Muscle layer of colon (tissue), 2 donors: ENCODE data around the gene PCK2.

Source experiments
- H3K27ac ChIP-seq: one replicate; pipeline ENCODE4 v1.7.0; 2013; ENCODE audit warnings: low read depth, mild to moderate bottlenecking, low read length, moderate library complexity
- H3K27me3 ChIP-seq, 2 donors: one replicate each; pipeline ENCODE4 v1.7.0; 2013; ENCODE audit warnings: low read length in 2 of 2, mild to moderate bottlenecking in 2 of 2; ENCODE audit not compliant: insufficient read depth in 2 of 2, control insufficient read depth in 1 of 2
- H3K36me3 ChIP-seq: one replicate; pipeline ENCODE4 v1.7.0; 2013; ENCODE audit warnings: mild to moderate bottlenecking, low read length; ENCODE audit not compliant: insufficient read depth
- H3K4me1 ChIP-seq: one replicate; pipeline ENCODE4 v1.7.0; 2013; ENCODE audit warnings: mild to moderate bottlenecking, low read length; ENCODE audit not compliant: insufficient read depth
- H3K4me3 ChIP-seq, 2 donors: one replicate each; pipeline ENCODE4 v1.7.0; 2013; ENCODE audit warnings: low read length in 2 of 2, low read depth in 1 of 2, mild to moderate bottlenecking in 1 of 2, moderate library complexity in 1 of 2
- H3K9ac ChIP-seq: one replicate; pipeline ENCODE4 v1.7.0; 2013; ENCODE audit warnings: low read length
- H3K9me3 ChIP-seq: one replicate; pipeline ENCODE4 v1.7.0; 2013; ENCODE audit warnings: mild to moderate bottlenecking, low read length
- donor health status: abdominal sarcoma.
- donor health status: Adenocarcinoma of cecum.

PCK2 gene

DNA sequence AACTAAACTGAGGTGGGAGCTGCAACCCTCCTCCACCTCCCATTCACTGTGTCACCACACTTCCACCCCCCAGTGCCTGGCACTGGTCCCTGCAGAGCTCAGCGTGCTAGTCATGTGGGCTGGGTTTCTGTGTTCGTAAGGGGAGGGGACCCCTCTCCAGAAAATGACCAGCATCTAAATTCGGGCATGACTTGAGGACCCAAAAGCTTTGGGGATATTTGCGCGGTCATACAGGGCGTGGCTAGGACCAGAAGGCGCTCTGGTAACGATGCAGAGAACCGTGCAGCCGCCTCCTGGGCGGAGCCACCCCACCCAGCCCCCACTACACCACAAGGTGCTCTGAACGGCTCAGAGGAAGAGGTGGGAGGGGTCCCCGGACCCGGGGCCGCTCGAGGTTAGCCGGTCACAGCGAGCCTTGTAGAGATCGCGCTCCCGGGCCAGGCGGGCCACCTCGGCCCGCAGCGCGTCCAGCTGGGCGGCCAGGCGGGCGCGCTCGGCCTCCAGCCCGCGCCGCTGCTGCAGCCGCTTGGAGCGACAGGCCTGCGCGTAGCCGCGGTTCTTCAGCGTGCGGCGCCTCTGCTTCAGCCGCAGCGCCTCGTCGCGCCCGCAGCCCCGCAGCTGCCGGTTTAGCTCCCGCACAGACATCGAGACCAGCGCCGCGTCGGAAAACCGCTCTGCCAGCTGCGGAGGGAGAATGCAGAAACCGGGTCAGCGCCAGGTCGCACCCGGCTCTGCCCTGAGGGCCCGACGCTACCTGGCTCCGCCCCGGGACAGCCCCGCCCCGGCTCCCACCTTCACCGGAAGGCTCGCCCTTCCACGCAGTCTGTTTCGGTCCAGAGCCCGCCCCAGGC is 13.0 kb upstream of the PCK2 start:
- Histone ChIP-seq H3K27ac (no peak overlapping the region), H3K9me3 (no peaks in the 10 kb centered on the region), H3K27me3 (peaks cover 0 to 11% of the 10 kb centered on the region in 2 donors), H3K36me3 (no peaks in the 10 kb centered on the region), H3K9ac (no peak overlapping the region), H3K4me3 (peak overlapping the region; percentile 56 to 64), H3K4me1 (peaks cover 6% of the 10 kb centered on the region)

DNA sequence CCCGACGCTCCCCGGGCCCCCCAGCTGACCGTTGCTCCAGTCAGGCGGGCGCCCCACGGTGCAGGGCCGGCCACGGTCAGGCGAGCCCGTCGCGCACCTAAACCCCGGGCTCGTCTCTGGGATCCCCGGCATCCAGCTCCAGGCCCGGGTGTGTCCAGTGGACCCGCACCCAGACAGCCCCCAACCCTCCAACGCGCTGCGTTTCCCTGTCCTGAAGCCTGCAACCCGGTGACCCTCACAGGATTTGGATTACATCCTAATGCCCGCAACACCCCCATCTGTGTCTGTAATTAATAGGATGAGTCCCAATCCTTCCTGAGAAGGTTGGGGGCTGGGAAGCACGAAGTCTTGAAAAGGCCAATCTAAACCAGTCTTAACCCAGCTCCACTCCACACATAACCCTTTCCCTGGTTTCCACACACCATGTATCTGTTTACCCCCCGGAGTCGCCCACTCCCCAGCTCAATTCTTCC is 12.3 kb upstream of the PCK2 start:
- Histone ChIP-seq H3K27ac (no peak overlapping the region), H3K4me1 (peaks cover 6% of the 10 kb centered on the region), H3K27me3 (peaks cover 0 to 11% of the 10 kb centered on the region in 2 donors), H3K36me3 (no peaks in the 10 kb centered on the region), H3K4me3 (peak overlapping the region; percentile 56 to 64), H3K9ac (no peak overlapping the region), H3K9me3 (no peaks in the 10 kb centered on the region)

DNA sequence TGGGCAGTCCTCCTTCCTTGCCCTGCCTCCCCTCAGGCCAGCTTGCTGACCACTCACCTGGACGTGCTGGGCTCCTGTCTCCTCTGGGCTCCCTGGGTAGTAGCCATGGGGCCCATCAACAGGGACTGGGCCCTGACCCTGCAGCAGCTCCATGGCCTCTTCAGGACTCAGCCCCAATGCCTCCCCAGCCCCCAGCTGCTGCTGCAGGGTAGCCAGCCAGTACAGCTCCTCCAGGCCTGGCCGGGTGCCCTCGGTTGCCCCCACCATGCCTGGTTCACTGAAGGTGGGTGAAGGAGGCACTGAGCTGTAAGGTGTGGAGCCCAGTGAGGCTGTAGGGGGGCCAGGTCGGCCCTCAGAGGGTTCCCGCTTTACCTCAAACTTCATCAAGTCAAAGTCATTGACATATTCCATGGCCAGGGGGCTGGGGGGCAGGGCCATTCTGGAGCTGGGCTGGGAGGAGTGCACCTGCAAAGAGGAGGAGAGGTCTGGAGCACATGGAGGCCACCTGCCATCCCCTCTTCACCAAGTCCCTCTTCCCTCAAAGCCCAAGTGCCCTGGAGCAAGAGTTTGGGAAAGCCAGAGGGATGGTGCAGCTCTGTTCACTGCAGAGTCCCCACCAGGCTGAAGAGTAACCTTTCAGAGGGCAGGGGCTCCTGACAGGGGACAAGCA is 11.6 kb upstream of the PCK2 start:
- H3K27me3 ChIP-seq: peaks cover 0 to 7% of the 10 kb centered on the region in 2 donors
- H3K4me1 ChIP-seq: peaks cover 6% of the 10 kb centered on the region
- no peaks in the 10 kb centered on the region for H3K36me3 ChIP-seq
- no peak overlapping the region for H3K9ac ChIP-seq
- no peak overlapping the region for H3K4me3 ChIP-seq
- H3K27ac ChIP-seq: no peak overlapping the region
- no peaks in the 10 kb centered on the region for H3K9me3 ChIP-seq

DNA sequence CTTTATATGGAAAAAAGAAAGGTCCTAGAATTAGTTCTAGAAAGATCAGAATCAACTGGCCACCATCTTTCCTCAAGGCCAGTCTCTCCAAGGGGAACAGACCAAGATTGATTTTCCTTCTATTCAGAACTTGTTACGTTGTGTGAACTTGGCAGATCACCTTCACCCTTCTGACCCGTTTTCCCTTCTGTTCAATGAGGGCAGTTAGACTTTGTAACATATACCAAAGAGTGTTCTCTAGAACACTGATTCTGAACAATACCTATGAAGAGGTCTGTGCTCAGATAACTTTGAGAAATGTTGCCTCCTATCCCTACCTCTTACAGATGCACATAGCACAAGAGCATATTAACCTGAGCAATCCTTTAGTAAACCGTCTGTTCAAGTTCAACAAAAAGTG is 10.6 kb upstream of the PCK2 start:
- peaks cover 0 to 6% of the 10 kb centered on the region in 2 donors for H3K27me3 ChIP-seq
- no peaks in the 10 kb centered on the region for H3K9me3 ChIP-seq
- peaks cover 6% of the 10 kb centered on the region for H3K4me1 ChIP-seq
- no peaks in the 10 kb centered on the region for H3K36me3 ChIP-seq
- no peak overlapping the region for H3K9ac ChIP-seq
- no peak overlapping the region for H3K4me3 ChIP-seq
- no peak overlapping the region for H3K27ac ChIP-seq

DNA sequence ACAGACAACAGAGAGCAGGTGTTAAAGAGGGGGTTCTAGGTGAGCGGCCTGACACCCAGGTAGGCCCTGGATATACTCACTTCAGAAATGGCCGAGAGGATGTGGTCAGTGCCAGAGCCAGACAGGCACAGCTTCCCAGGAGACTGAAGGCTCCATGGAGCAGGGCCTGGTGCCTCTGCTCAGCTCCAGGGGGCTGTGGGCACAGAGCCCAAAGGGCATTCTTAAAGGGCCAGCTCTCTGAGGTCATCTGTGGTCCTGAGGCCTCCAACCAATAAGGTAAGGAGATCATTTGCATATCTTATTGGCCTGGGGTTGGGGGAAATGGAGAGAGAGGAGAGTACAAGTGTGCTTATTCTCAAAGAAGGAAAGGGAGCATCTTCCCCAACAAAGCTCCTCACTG is 9.7 kb upstream of the PCK2 start:
- peaks cover 6% of the 10 kb centered on the region for H3K4me1 ChIP-seq
- H3K9ac ChIP-seq: no peak overlapping the region
- peaks cover 0 to 6% of the 10 kb centered on the region in 2 donors for H3K27me3 ChIP-seq
- H3K4me3 ChIP-seq: no peak overlapping the region
- H3K27ac ChIP-seq: no peak overlapping the region
- no peaks in the 10 kb centered on the region for H3K9me3 ChIP-seq
- no peaks in the 10 kb centered on the region for H3K36me3 ChIP-seq

DNA sequence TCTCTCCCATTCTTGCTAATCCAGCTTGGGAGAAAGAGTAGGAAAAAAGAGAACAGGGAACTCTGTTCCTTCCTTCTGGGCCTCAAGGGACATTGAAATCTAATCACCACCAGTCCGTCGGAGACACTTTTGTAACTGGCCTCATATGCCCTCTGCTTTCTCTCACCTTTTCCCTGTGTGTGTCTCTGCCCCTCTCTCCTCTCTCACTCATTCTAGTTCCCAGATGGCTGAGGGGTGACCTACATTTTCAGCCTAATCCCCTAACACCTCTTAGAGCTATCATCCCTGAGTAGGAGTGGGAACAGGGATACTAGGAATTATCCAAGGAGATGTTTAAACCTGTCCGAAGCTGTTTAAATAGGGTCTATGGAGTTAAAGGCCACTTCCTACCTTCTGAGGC is 8.9 kb upstream of the PCK2 start:
- H3K4me1 ChIP-seq: peaks cover 6% of the 10 kb centered on the region
- H3K27ac ChIP-seq: no peak overlapping the region
- no peaks in the 10 kb centered on the region for H3K36me3 ChIP-seq

DNA sequence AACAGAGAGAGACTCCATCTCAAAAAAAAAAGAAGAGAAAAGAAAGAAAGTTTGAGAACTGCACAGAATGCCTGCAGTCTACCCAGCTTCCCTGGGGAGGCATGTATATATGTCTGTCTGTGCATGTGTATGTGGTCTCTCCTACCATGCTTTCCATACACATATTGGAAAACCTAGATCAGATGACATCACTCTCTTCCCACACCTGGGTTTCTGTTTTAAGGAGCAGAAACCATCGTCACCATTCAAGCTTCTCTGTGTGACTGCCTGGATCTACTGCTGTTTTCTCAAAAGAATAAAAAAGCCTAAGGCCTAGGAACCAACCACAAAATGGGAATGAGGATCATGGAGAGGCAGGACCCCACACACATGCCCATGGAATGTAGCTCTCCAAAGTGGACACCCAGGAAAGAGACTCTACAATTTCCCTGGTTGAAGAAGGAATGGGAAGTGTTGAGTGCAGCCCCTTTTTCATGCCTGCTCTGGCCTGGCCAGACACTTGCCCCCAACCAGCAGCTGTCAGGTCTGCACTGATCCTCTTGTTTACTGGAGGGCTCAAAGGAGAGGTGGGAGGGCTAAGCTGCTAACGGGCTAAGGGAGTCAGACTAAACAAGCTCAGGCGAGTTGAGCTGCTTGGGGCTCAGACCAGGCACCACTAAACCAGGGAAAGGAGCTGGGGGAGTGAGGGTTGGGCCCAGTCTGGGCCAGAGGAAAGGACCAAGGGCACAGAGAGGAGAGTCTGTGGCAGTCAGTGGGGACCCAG is 7.7 kb upstream of the PCK2 start:
- Histone ChIP-seq H3K9ac (no peak overlapping the region), H3K36me3 (no peaks in the 10 kb centered on the region), H3K27ac (no peak overlapping the region), H3K9me3 (no peaks in the 10 kb centered on the region), H3K4me1 (no peaks in the 10 kb centered on the region), H3K4me3 (no peak overlapping the region), H3K27me3 (peaks cover 0 to 6% of the 10 kb centered on the region in 2 donors)

More for the DNA sequence above, 8.9 kb upstream of the PCK2 start:
- Histone ChIP-seq H3K9ac (no peak overlapping the region), H3K9me3 (no peaks in the 10 kb centered on the region), H3K27me3 (peaks cover 0 to 6% of the 10 kb centered on the region in 2 donors), H3K4me3 (no peak overlapping the region)

DNA sequence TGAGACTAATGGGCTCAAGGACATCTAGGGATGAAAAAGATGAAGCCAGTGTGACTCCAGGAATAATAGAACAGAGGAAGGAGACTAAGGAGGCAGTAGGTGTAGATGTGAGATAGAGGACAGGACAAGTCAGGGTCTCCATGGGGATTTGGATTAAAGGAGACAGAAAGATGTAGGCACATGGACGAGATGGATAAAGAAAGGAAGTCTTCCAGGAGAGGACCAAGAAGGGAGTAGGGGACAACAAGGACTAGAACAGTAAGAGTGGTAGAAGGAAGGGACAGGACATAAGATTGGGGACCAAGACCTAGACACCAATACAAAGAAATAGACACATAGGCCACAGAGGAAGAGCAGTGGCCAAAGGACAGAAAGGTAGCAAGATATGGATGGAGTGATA is 7.1 kb upstream of the PCK2 start:
- no peak overlapping the region for H3K9ac ChIP-seq
- no peaks in the 10 kb centered on the region for H3K4me1 ChIP-seq
- no peaks in the 10 kb centered on the region for H3K36me3 ChIP-seq
- no peak overlapping the region for H3K27ac ChIP-seq
- no peaks in the 10 kb centered on the region for H3K27me3 ChIP-seq
- no peaks in the 10 kb centered on the region for H3K9me3 ChIP-seq
- no peak overlapping the region for H3K4me3 ChIP-seq

DNA sequence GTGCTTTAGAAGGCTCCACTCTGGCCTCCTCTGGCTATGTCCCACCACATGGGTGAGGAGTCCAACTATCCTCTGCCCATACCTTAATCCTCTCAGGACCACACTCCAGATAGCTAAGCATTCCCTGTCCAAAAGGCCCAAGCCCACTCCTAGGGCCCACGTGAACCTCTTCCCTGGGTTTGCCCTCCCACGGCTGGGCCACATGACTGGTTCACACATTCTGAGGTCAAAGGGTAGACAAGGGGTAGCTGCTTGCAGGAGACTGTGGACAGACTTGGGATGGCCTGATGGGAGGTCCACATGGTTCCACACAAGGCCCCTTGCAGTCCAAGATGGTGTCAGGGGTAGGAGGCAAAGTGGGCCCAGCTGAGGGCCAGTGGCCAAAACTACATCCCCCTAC is 6.0 kb upstream of the PCK2 start:
- no peak overlapping the region for H3K27ac ChIP-seq
- no peak overlapping the region for H3K4me3 ChIP-seq
- H3K9me3 ChIP-seq: no peaks in the 10 kb centered on the region
- no peaks in the 10 kb centered on the region for H3K27me3 ChIP-seq
- no peak overlapping the region for H3K9ac ChIP-seq
- no peaks in the 10 kb centered on the region for H3K36me3 ChIP-seq
- H3K4me1 ChIP-seq: no peaks in the 10 kb centered on the region

DNA sequence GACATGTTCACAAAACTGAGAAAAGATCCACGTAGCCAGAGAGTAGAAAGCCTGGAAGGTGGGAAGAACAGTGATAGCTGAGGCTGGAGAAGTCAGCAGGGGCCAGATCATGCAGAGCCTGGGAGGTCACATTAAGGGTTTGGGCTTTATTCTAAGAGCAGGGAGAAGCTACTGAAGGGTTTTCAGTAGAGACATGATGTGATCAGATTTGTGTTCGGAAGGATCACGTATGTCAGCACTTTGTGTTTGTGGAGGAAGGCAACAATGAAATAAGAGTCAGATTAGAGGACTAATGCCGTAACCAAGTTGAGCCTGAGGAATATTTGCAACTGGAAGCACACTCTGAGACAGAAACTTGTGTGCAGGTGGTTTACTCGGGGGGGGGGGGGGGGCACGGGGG is 4.2 kb upstream of the PCK2 start:
- Histone ChIP-seq H3K9me3 (no peaks in the 10 kb centered on the region), H3K27ac (no peak overlapping the region), H3K36me3 (no peaks in the 10 kb centered on the region), H3K4me1 (peaks cover 10% of the 10 kb centered on the region), H3K9ac (no peak overlapping the region), H3K4me3 (no peak overlapping the region), H3K27me3 (no peaks in the 10 kb centered on the region)

DNA sequence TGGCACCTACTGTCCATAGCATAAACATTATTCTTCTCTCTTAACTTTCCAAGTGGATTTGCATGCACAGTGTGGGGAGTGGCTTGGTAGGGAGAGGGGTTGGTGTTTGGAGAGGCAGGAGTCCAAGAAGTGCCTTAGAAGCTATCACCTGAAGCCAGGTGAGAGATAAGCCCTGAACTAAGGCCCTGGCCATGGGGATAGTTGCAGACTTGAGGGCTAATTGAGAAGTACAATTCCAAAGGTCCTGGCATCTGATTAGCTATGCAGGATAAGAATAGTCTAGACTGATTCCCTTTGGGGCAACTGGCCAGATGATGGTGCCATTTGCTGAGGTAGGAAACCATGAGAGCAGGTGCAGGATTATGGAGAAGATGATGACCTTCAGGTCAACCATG is 2.0 kb upstream of the PCK2 start:
- H3K27me3 ChIP-seq: no peaks in the 10 kb centered on the region
- H3K9ac ChIP-seq: no peak overlapping the region
- H3K27ac ChIP-seq: no peak overlapping the region
- H3K4me1 ChIP-seq: peaks cover 20% of the 10 kb centered on the region
- no peak overlapping the region for H3K4me3 ChIP-seq
- no peaks in the 10 kb centered on the region for H3K9me3 ChIP-seq
- no peaks in the 10 kb centered on the region for H3K36me3 ChIP-seq
